GM21723 (cell line): ENCODE measurements around the gene CDX2.

Source experiments
- ATAC-seq: cut with Tn5 transposase; IDR thresholded peaks from one replicate; pipeline ENCODE4 v1.9.1; 2021; ENCODE audit warnings: mild to moderate bottlenecking, moderate library complexity; ENCODE audit not compliant: unreplicated experiment

Gene CDX2

GRCh38 chr13:27979001-27979643 is 10.0 kb upstream of the CDX2 start:
- ATAC-seq = no peak

DNA sequence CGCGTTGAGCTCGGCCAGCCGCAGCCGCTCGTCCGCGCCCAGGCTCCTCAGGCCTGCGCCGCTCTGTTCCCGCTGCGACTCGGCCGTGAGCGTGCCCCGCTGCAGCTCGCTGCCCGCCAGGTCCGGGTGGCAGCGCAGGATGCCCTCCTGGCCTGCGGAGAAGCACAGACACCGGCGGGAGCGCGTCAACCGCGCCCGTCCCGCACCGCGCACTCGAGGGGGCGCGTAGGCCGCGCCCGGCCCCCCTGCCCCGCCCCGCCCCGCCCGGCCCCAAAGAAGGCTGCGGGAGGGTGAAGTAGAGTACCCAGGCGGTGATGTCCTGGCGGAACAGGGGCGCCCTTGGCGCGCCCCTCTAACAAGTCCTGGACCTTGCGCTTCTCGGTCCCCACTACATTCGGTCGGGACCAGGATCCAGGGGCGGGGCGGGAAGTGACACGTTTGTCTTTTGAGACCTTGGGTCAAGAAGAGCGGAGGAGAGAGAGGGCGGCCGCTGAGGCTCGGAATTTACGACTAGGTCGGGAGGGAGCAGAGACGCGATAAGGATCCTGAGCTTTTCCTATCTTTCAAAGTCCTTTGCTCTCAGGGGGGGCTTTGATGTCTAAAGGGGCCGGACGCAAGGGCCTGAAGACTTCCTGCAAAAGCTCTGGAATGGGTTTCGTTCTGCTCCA is 9.3 kb upstream of the CDX2 start:
- no peak for ATAC-seq

DNA sequence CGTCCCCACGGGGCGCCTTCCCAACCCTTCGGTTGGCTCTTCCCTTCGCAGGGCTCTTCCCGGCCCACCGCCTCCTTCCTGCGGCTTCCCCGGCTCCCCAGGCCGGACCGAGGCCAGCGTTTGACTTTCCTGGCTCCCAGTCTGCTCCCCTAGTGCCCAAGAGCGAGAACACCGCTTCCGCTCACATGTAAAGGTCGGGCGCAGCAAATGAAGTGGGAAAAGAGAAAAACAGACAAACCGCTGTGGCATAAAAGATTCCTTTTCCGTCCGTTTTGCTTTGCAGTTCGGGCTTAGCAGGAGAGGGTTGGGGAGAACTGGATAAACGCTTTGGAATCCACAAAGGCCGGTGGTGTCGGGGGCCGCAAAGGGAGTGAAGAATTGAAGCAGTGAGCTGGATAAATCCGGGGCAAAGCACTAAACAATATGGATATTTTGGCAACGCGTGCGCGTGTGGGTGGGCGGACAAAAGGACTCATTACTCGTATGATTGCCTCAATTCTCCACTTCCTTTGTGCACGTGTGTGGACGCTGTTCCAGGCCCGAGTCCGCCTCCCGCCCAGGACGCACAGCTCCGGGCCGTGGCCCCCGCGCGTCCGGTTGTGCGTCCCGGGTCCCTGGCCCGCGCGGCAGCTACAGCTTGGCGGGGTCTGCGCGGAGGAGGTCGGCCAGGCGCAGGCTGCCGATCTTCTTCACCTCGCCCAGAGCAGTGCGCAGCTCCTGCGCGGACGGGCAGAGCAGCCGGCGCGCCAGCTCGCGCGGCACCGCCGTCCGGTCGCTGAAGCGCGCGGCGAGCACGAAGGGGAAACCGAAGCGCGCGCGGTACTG is 8.6 kb upstream of the CDX2 start:
- ATAC-seq = no peak

- no peak for ATAC-seq
These were observed 7.4 kb upstream of the CDX2 start for GRCh38 chr13:27976362-27977091.

GRCh38 chr13:27975564-27976361 is 6.6 kb upstream of the CDX2 start:
- no peak for ATAC-seq

DNA sequence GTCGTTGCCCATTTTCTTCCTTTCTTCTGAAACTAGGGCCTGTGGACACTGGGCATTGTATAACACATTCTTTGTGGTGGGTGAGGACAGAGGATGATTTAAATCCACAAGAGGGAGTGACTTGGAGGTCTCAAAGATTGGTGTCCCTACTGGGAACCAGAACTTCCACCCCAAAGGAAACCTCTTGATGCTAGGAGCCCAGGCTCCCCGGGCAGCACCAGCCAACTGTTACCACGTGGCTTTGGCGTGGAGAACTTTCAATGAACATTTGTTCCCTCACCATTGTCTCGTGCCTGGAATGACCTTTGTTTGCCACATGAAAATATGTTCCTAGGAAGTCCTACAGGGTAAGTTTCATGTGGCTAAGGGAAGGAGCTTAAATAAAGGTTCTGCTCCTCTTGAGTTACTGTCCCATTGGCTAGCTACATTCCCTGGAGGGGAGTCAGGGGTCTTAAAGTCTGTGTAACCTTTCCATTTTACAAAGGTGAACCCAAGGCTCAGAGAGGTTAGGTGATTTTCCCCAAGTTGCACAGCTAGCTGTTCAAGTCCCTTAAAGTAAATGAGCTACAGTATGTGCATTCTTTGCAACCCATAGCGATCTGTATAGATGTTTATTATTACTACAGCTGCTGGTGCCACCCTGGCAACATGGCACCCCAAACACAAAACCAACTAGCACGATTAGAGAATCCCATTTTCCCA is 5.0 kb upstream of the CDX2 start:
- ATAC-seq = no peak

GRCh38 chr13:27973291-27973690 is 4.2 kb upstream of the CDX2 start:
- ATAC-seq = no peak

DNA sequence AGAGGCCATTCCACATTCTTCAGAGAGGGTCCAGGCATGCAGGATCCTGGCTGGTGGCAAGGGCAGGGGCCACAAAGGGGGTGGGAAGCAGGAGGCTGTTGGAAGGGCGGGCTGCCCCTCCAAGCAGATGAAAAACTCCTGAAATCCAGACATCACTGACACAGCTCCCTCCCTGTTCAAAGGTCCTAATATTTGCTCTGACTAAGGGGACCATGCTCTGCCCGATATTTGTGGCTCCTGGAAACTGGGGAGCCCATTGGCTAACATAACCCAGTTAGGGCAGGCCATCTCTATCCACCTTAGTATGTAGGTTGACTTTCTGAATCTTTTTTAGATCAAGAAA is 3.3 kb upstream of the CDX2 start:
- ATAC-seq = no peak

DNA sequence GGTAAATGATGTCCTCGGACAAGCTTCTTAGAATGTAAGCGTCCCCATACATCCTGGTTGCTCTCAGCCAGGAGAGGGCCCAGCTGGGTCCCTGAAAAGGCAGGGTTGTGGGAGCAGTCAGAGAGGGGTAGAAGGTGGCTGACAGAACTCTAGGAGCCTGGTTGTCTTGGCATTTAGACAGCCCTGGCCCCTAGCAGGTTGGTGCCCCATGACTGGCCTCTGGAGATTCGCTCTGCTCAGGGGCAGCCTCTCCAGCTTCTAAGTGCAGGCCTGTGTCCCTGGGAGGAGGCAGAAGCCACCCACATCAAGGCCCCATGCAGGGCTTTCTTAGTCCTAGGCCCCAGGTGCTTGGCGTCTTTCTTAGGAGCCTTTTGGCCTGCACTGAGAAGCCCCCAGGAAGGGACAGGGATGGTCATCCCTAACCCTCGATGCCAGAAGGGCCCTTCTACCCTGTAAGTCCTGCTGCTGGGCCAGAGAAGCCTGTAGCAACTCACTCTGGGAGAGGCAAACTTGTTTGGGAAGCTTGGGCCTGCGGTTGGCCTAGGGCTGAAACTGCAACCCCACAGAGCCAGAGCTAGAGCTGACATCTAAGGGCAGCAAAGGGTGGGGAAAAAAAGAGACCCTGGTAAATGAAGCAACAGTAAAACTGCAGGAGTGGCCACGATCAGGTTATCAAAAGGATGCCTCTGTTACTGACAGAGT is 2.8 kb upstream of the CDX2 start:
- ATAC-seq = no peak

- no peak for ATAC-seq
These were observed 2.1 kb upstream of the CDX2 start for GRCh38 chr13:27971236-27971645.

DNA sequence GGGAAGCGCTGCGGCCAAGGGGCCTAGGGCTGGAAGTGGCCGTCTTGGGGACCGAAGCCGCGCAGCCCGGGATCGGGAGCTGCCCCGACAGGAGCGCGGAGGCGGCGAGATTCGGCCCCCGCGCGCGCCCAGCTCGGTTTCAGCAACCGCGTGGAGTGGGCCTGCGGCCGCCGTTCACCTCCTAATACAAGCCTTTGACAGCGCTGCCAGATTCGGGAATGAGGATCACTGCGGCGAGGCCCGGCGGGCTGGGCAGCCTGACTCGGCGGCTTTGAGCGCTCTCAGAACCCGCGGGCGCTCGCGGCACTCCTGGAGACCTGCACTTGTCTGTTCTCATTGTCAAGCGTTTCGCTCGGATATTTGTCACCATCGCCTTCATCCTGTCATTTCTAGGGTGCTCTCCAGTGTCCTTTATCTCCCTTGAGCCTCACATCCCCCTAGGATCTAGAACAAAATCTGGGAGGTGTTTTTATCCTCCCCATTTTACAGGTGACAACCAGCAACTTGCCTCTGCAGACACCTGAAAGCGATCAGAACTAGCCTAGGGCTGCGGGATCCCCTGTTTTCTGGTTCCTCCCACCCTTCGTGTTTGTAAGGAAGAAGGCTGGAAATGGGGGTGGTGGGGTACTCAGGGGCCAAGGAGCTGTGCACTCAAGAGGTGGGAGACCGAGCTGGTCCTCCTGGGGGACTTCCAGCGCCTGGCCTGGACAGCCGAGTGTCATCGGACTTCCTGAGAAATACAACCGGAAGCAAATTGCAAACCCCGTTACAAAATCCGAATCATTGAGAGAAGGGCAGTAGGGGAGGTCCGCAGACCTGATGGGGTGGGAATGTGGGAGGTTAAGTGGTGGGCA is 1.5 kb upstream of the CDX2 start:
- ATAC-seq = no peak

- no peak for ATAC-seq
These were observed 733 bp upstream of the CDX2 start for GRCh38 chr13:27969866-27970229.

DNA sequence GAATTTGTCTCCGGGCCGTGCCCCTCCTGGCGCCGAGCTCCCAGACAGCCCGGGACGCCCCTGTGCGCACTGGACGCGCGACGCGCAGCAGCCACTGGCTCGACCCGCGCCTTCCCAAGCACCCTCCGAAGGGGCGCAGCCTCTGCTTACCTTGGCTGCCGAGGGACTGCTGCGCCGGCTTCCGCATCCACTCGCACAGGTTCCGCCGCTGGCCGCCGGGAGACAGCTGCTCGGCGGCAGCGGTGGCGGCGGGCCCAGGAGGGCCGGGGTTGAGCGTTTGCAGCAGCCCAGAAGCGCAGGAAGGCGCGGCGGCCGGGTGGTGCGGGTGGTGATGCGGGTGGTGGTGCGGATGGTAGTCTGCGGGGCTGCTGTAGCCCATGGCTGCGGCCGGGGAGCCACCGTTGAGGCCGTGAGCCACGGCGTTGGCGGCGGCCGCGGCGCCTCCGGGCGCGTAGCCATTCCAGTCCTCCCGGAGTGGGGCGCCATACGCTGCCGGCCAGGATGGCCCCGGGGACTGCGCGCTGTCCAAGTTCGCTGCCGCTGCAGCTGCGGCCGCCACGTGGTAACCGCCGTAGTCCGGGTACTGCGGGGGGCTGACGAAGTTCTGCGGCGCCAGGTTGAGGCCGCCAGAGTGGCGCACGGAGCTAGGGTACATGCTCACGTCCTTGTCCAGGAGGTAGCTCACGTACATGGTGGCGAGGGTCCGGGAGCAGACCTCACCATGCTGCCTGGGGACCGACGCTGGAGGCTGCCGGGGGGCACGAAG is 616 bp downstream of the CDX2 start:
- no peak for ATAC-seq

GRCh38 chr13:27967736-27968315 is 1.3 kb downstream of the CDX2 start:
- no peak for ATAC-seq

DNA sequence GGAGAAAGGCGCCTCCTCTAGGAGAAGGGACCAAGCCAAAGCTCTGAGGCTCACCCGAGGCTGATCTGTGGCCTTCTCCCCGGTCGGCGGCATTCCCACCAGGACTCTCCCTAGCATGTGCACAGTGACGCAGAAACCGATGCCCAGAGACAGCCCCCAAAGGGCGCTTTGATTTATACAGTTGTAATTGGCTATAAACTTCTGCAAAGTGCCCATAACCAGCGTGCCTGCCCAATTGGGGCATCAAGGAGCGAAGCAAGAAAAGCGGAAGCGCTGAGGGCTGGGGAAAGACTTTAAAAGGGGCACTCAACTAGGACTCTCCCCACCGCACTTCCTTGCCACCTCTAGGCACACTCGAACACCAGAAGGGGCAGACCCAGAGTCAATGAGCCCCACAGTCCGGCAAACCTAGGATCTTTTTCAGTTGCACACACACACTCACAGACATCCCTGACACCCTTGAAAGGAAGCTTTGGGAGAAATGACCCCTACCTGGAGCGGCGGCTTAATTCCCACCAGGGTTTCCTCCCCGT is 1.8 kb downstream of the CDX2 start:
- no peak for ATAC-seq

GRCh38 chr13:27966641-27967202 is 2.4 kb downstream of the CDX2 start:
- ATAC-seq = no peak
